Stromal cell of bone marrow (primary cell): ENCODE results near the gene TICRR.

Experiments
- DNase-seq: peaks from one replicate; pipeline ENCODE4 v3.0.0-alpha.2; 2012; ENCODE audit warnings: low read depth

The TICRR gene

DNA sequence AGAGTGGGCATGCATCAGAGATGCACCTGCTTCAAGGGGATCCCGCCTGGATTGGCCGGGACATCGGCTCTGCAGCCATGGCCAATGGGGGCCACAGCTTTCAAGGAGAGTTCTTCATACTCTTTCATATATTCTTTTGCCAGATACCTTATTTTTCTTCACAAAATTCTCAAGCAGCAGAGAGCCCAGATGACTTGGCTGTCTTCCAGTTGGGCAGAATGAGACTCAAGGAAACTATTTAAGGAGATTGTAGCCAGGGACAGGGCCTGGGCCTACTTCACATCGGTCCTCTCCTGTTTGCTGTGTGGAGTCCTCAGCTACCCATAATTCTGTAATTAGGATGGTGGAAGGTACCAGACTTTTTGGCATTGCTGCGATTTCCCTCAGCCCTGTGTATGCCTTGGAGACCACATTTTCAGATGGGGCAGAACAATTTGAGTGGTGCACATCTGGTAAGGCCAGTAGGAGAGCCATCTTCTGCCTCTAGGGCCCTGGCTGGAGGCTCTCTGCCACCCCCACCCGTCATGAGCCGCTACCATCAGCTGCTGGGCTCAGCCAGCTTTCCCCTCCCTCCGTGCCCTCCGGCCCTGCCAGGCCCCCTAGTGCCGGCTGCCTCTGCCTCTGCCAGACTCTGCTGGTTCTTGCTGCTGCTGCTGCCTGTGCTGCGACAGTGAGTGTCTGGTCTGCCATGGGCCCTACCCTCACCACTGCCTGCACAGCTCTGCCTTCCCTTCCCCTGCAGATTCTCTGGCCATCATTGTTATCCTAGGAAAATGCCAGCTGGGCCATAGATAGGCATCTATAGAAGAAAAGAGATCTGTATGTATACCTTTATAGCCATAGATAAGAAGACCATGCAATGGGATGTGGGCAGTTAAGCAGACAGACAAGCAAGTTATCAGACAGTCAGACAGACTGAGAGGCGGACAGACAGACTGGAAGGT lies 97.2 kb downstream of the TICRR start:
- peak; percentile 54 for DNase-seq

DNA sequence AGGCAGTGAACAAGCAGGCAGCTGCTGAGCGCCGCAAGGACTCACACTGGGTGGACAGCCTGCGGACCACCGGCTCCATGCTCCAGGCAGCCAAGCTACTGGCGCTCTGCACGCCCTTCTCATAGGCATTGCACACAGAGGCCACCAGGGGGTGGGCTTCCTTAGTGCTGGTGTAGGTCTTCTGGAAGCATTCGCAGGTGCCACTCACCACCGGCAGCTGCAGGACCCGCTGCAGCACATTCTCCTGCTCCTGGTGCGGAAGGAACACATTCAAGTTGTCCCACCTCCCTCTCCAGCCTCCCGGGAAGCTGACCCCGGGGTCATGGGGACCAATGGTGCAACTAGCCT lies 97.9 kb downstream of the TICRR start:
- no peak for DNase-seq

DNA sequence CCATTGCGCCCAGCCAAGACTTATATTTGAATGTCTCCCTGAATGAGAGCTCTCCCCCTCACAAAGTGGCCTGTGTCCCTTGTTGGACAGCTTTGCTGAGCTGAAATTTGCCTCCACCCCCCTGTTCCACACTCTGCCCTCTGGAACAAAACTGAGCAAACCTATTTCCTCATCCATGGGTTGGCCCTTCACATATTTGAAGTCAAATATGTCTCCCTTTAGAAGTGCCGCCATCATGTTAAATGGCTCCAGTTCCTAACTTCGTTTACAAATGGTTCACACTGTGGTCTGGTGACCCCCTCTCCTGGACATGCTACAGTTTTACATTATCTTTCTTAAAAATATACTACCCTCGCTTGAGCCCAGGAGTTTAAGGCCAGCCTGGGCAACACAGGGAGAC lies 99.3 kb downstream of the TICRR start:
- no peak for DNase-seq

DNA sequence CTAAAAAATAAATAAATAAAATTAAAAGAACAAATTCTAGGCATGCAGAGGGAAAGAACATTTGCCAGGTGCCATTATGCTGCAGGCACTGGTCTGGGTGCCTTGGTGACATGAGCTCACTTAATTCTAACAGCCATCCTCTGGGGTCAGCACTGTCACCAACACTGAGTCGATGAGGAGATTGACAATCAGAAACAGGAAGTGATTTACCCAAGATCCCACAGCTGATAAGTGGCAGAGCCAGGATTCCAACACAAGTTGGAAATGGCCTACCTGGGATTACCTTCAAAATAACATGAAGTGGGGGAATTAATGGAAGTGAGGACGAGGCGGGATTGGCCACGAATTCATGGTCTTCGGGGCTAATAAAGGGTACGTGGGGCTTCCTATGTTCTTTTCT lies 100.3 kb downstream of the TICRR start:
- no peak for DNase-seq

DNA sequence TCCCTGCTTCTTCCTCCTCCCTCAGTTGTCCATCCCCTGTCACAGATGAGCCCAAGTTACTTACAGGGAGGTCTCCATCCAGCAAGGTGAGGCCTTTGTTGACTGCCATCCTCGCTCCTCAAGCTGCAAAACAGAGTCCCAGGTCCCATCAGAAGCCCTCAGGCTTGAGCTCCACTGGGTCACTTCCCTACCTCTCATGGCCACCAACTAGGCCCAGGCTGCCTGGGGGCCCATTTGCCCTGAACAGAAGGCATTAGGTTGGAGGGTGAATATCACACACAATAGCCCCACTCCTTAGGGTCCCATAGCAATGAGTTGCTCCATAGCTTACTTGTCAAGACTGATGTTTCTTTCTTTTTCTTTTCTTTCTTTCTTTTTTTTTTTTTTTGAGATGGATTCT lies 102.1 kb downstream of the TICRR start:
- DNase-seq: no peak
